Measurements from ENCODE around the gene LRRTM2.

DNA sequence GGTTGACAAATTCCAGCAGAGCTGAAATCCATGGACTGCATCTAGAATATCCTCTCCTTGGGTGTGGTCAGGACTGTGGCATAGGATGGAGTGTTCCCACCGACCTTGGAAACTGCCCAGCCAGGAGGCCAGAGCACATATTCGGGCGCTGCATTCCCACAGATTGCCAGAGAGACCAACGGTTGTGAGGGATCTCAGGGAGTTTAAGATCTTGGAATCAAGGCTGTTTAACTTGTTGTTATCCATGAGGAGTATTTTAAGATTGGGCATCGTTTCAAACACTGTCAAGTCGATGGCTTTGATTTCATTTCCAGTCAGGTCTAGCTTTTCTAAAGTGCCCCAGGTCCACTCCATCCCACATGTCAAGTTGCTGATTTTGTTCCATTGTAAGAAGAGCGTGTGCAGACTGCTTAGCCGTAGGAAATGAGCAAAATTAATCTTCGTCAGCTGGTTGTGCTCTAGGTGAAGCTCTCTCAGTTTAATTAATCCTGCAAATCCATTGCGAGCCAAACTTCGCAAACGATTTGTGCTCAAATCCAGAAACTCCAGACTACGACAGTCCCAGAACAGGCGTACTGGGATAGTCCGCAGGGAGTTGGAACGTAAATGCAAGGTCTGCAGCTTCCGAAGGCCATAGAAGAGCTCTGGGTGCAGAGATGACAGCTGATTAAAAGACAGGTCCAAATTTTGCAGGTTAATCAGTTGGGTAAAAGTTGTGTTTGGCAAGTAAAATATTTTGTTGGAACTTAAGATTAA lies 1.5 kb downstream of the LRRTM2 start:
- TF ChIP-seq, protein P1, sequence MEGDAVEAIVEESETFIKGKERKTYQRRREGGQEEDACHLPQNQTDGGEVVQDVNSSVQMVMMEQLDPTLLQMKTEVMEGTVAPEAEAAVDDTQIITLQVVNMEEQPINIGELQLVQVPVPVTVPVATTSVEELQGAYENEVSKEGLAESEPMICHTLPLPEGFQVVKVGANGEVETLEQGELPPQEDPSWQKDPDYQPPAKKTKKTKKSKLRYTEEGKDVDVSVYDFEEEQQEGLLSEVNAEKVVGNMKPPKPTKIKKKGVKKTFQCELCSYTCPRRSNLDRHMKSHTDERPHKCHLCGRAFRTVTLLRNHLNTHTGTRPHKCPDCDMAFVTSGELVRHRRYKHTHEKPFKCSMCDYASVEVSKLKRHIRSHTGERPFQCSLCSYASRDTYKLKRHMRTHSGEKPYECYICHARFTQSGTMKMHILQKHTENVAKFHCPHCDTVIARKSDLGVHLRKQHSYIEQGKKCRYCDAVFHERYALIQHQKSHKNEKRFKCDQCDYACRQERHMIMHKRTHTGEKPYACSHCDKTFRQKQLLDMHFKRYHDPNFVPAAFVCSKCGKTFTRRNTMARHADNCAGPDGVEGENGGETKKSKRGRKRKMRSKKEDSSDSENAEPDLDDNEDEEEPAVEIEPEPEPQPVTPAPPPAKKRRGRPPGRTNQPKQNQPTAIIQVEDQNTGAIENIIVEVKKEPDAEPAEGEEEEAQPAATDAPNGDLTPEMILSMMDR (IDR thresholded peaks at IDR 0.05) = no peak
- no peak for TF ChIP-seq POLR2A (IDR thresholded peaks at IDR 0.05; ENCODE audit: low read depth)
- TF ChIP-seq POLR2AphosphoS5 (IDR thresholded peaks at IDR 0.05) = no peak
- TF ChIP-seq EP300 (IDR thresholded peaks at IDR 0.05) = no peak

Data from esophagus muscularis mucosa (tissue), 4 donors.